HepG2 (cell line): Measurements from ENCODE around the gene ASGR1. TPM values are rescaled to one million over a fixed set of nuclear protein-coding genes. Genes with fewer than 3 reads are reported as not detected.

ENCODE experiments used
- ADNP ChIP-seq: sonication (generic); formaldehyde crosslinking; IDR thresholded peaks from 2 replicates; pipeline ENCODE4 v1.4.0; 2020; ENCODE audit warnings: missing genetic modification reagents
- CREB1 ChIP-seq, 2 experiments: fragments of 450-650 bp in 1 of 2; IDR thresholded peaks; 2 replicates each; pipeline ENCODE4 v1.6.1; 2016 to 2017; ENCODE audit warnings: control low read depth in 1 of 2, mild to moderate bottlenecking in 1 of 2, missing compliant biosample characterization in 1 of 2, missing genetic modification characterization in 1 of 2
- ELF1 ChIP-seq: sonication (generic); formaldehyde crosslinking; IDR thresholded peaks from 2 replicates; pipeline ENCODE4 v1.4.0; 2020; ENCODE audit warnings: missing genetic modification reagents
- ELK4 ChIP-seq: sonication (generic); formaldehyde crosslinking; IDR thresholded peaks from 2 replicates; pipeline ENCODE4 v1.9.0; 2021; ENCODE audit warnings: missing genetic modification reagents, borderline replicate concordance
- FOXP4 ChIP-seq: sonication (generic); formaldehyde crosslinking; IDR thresholded peaks from 2 replicates; pipeline ENCODE4 v1.4.0; 2020; ENCODE audit warnings: missing genetic modification reagents
- HNRNPUL1 ChIP-seq: fragments of 200-400 bp; formaldehyde crosslinking; IDR thresholded peaks from 2 replicates; pipeline ENCODE4 v1.6.1; 2017; ENCODE audit warnings: low read depth, mild to moderate bottlenecking, low read length, moderate library complexity
- KDM6A ChIP-seq: IDR thresholded peaks from 2 replicates; pipeline ENCODE4 v1.6.1; 2016; ENCODE audit warnings: low read depth
- MBNL3 ChIP-seq: fragments of 250-450 bp; sonication (Bioruptor Pico); conservative IDR thresholded peaks from 2 replicates; pipeline ENCODE4 v1.8.0; 2022; ENCODE audit warnings: mild to moderate bottlenecking, inconsistent platforms
- MED8 ChIP-seq: sonication (generic); formaldehyde crosslinking; IDR thresholded peaks from 2 replicates; pipeline ENCODE4 v1.8.1; 2023; ENCODE audit warnings: mild to moderate bottlenecking, missing genetic modification reagents; ENCODE audit not compliant: insufficient replicate concordance
- NFYB ChIP-seq: sonication (generic); formaldehyde crosslinking; IDR thresholded peaks from 2 replicates; pipeline ENCODE4 v1.4.0; 2020; ENCODE audit warnings: missing genetic modification reagents
- POLR2AphosphoS5 ChIP-seq: IDR thresholded peaks from 2 replicates; pipeline ENCODE4 v1.6.1; 2012; ENCODE audit warnings: low read depth, low read length
- RXRB ChIP-seq: IDR thresholded peaks from 2 replicates; pipeline ENCODE4 v1.6.1; 2016; ENCODE audit warnings: borderline replicate concordance, missing genetic modification reagents, missing compliant biosample characterization
- SP5 ChIP-seq: IDR thresholded peaks from 2 replicates; pipeline ENCODE4 v1.6.1; 2016; ENCODE audit warnings: low read depth, borderline replicate concordance
- THAP11 ChIP-seq: IDR thresholded peaks from 2 replicates; pipeline ENCODE4 v1.6.1; 2016; ENCODE audit warnings: missing biosample characterization, missing genetic modification reagents
- ZMYM3 ChIP-seq: sonication (generic); formaldehyde crosslinking; IDR thresholded peaks from 2 replicates; pipeline ENCODE4 v1.5.1; 2020; ENCODE audit warnings: mild to moderate bottlenecking, missing genetic modification reagents
- ZNF224 ChIP-seq: sonication (generic); formaldehyde crosslinking; IDR thresholded peaks from 2 replicates; pipeline ENCODE4 v1.5.0; 2020; ENCODE audit warnings: mild to moderate bottlenecking, missing genetic modification reagents
- ZNF235 ChIP-seq: sonication (generic); formaldehyde crosslinking; IDR thresholded peaks from 2 replicates; pipeline ENCODE4 v1.8.1; 2023; ENCODE audit warnings: mild to moderate bottlenecking, missing genetic modification reagents, borderline replicate concordance
- ZNF256 ChIP-seq: sonication (generic); formaldehyde crosslinking; conservative IDR thresholded peaks from 2 replicates; pipeline ENCODE4 v1.4.0; 2020; ENCODE audit warnings: missing genetic modification reagents
- ZNF430 ChIP-seq: sonication (generic); formaldehyde crosslinking; IDR thresholded peaks from 2 replicates; pipeline ENCODE4 v1.9.0; 2021; ENCODE audit warnings: mild to moderate bottlenecking, missing genetic modification reagents
- ZNF574 ChIP-seq: sonication (generic); formaldehyde crosslinking; IDR thresholded peaks from 2 replicates; pipeline ENCODE4 v1.4.0; 2020; ENCODE audit warnings: missing genetic modification reagents
- polyA plus RNA-seq, 8 experiments: library from polyadenylated mRNA; depleted of rRNA in 3 of 8; stranded (reverse) in 7 of 8; unstranded in 1 of 8; fragments of >200 nt; fragmentation: Illumina TruSeq in 4 of 8; extraction: Trizol in 4 of 8; gene quantifications; 2 replicates each; pipeline versions ENCODE4 v1.2.1 to v1.2.3, GENCODE V29; 2011 to 2016; ENCODE audit warnings: low read depth in 4 of 8, missing spikeins in 1 of 8, mixed read lengths in 1 of 8; ENCODE audit not compliant: insufficient read depth in 1 of 8
- total RNA-seq, 5 experiments: library from RNA; depleted of rRNA; stranded (reverse); fragments of >200 nt; fragmentation: Illumina TruSeq; extraction: Trizol; gene quantifications; 2 replicates each; pipeline ENCODE4 v1.2.3, GENCODE V29; 2016; ENCODE audit warnings: low read depth in 1 of 5
- TF ChIP-seq, protein P1 (sequence below): sonication (generic); formaldehyde crosslinking; IDR thresholded peaks from 2 replicates; pipeline ENCODE4 v1.8.0; 2022; ENCODE audit warnings: mild to moderate bottlenecking, missing genetic modification reagents

ASGR1 gene
- total and polyA plus RNA-seq, 2 of the 13 experiments (the other 11 are each of a cell fraction or from before 2014, with no cell fraction given): 353 to 796 TPM

- TF ChIP-seq ZNF574 (CRISPR knock-in tag) (peak; percentile 89), MED8 (CRISPR knock-in tag) (peak; percentile 86), ZMYM3 (peak; percentile 100), SP5 (CRISPR knock-in tag) (peak; percentile 53), CREB1 (IDR thresholded peaks at IDR 0.05) (no peak), CREB1 (CRISPR knock-in tag; IDR thresholded peaks at IDR 0.05) (peak; percentile 61; the same call in 1 of the 2 replicates), RXRB (CRISPR knock-in tag) (peak; percentile 84), ADNP (peak; percentile 99), THAP11 (CRISPR knock-in tag) (peak; percentile 86), KDM6A (CRISPR knock-in tag) (peak; percentile 88; the same call in 1 of the 2 replicates), FOXP4 (peak; percentile 58), HNRNPUL1 (no peak), ZNF430 (peak; percentile 81), ELK4 (CRISPR knock-in tag) (no peak), ZNF235 (CRISPR knock-in tag) (peak; percentile 89; the same call in 1 of the 2 replicates), ZNF224 (CRISPR knock-in tag) (no peak), ZNF256 (CRISPR knock-in tag) (no peak), POLR2AphosphoS5 (peak; percentile 87), NFYB (peak; percentile 21; the same call in 1 of the 2 replicates), ELF1 (CRISPR knock-in tag) (peak; percentile 73), MBNL3 (no peak)
- TF ChIP-seq, protein P1, sequence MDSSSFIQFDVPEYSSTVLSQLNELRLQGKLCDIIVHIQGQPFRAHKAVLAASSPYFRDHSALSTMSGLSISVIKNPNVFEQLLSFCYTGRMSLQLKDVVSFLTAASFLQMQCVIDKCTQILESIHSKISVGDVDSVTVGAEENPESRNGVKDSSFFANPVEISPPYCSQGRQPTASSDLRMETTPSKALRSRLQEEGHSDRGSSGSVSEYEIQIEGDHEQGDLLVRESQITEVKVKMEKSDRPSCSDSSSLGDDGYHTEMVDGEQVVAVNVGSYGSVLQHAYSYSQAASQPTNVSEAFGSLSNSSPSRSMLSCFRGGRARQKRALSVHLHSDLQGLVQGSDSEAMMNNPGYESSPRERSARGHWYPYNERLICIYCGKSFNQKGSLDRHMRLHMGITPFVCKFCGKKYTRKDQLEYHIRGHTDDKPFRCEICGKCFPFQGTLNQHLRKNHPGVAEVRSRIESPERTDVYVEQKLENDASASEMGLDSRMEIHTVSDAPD: peak; percentile 21; the same call in 1 of the 2 replicates
Measured at GRCh38 chr17:7179317-7180254, at the start of gene ASGR1 (continued).
